ENCODE results near the gene RFX2.

The RFX2 gene

GRCh38 chr19:5983367-5983955, 126.8 kb downstream of the RFX2 start:
- peak in 1 of 2 experiments; percentile 14 for DNase-seq (ENCODE audit: low read depth in 1 of 2, low spot score in 1 of 2)
- Histone ChIP-seq H3K27ac (replicated peaks) (no peak overlapping the region), H3K27me3 (ENCODE audit: insufficient read depth, poor library complexity, severe bottlenecking) (no peaks in the 10 kb centered on the region), H3K4me3 (replicated peaks; ENCODE audit: insufficient read depth, low read length) (no peak overlapping the region)
- TF ChIP-seq SPI1 (IDR thresholded peaks at IDR 0.05; ENCODE audit: borderline replicate concordance, low read depth) (no peak), POLR2AphosphoS5 (IDR thresholded peaks at IDR 0.05; ENCODE audit: low read depth) (no peak), CTCF (IDR thresholded peaks at IDR 0.05; ENCODE audit: insufficient read depth, low read length) (no peak), GABPA (IDR thresholded peaks at IDR 0.05; ENCODE audit: low read depth) (no peak)
- TF ChIP-seq, protein P1, sequence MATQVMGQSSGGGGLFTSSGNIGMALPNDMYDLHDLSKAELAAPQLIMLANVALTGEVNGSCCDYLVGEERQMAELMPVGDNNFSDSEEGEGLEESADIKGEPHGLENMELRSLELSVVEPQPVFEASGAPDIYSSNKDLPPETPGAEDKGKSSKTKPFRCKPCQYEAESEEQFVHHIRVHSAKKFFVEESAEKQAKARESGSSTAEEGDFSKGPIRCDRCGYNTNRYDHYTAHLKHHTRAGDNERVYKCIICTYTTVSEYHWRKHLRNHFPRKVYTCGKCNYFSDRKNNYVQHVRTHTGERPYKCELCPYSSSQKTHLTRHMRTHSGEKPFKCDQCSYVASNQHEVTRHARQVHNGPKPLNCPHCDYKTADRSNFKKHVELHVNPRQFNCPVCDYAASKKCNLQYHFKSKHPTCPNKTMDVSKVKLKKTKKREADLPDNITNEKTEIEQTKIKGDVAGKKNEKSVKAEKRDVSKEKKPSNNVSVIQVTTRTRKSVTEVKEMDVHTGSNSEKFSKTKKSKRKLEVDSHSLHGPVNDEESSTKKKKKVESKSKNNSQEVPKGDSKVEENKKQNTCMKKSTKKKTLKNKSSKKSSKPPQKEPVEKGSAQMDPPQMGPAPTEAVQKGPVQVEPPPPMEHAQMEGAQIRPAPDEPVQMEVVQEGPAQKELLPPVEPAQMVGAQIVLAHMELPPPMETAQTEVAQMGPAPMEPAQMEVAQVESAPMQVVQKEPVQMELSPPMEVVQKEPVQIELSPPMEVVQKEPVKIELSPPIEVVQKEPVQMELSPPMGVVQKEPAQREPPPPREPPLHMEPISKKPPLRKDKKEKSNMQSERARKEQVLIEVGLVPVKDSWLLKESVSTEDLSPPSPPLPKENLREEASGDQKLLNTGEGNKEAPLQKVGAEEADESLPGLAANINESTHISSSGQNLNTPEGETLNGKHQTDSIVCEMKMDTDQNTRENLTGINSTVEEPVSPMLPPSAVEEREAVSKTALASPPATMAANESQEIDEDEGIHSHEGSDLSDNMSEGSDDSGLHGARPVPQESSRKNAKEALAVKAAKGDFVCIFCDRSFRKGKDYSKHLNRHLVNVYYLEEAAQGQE (IDR thresholded peaks at IDR 0.05; ENCODE audit: insufficient replicate concordance, low read depth): no peak

GRCh38 chr19:5978606-5979552, 131.4 kb downstream of the RFX2 start:
- DNase-seq (ENCODE audit: low read depth in 1 of 2, low spot score in 1 of 2): no peak
- Histone ChIP-seq H3K27me3 (ENCODE audit: insufficient read depth, poor library complexity, severe bottlenecking) (no peaks in the 10 kb centered on the region), H3K27ac (replicated peaks) (peak overlapping the region; percentile 87), H3K4me3 (replicated peaks; ENCODE audit: insufficient read depth, low read length) (peak overlapping the region; percentile 71)
- TF ChIP-seq POLR2AphosphoS5 (IDR thresholded peaks at IDR 0.05; ENCODE audit: low read depth): no peak
- TF ChIP-seq, protein P1 (IDR thresholded peaks at IDR 0.05; ENCODE audit: insufficient replicate concordance, low read depth): no peak
- no peak for TF ChIP-seq GABPA (IDR thresholded peaks at IDR 0.05; ENCODE audit: low read depth)
- TF ChIP-seq CTCF (IDR thresholded peaks at IDR 0.05; ENCODE audit: insufficient read depth, low read length): no peak
- no peak for TF ChIP-seq SPI1 (IDR thresholded peaks at IDR 0.05; ENCODE audit: borderline replicate concordance, low read depth)

DNA sequence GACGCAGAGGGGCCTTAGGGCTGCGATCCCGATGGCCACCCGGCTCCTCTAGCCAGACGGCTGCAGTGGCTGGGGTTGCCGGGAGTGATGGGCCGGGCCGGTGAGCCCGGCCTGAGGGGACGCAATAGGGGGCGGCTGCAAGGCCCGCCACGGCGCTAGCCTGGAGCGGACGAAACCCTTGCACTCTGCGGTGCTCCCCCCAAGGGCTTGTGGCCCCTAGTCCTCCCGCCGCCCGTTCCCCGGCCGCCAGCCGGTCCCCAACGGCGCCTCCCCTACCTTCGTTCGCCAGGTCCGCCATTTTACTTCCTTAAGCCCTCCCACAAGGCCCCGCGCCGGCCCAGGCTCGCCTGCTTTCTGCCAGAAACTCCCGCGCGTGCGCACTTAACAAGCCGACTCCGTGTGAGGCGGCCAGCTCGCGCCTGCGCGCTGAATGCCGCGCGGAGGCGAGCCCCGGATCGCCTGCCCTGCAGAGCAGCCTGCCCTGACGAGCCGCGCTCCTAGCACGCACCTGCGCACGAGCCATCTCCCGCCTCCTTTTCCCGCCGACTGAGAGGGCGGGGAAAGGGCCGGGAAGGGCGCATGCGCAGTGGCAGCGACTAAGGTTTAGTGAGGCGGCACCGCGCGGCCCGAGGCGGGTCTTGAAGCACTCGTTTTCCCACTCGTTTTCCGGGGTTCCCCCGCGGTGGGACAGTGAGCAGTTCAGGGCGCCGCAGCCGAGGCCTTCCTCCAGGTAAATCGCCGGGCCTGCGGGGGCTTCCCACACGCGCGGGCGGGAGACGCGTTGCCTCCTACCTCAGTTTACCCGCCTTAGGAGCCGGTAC, 132.3 kb downstream of the RFX2 start, which contains the start of gene RANBP3:
Gene RANBP3 (minus strand): TSS at position 356 of the 821 bp plus-strand sequence. CDS start 58 bp downstream, at position 298.
- no peak for TF ChIP-seq CTCF (IDR thresholded peaks at IDR 0.05; ENCODE audit: insufficient read depth, low read length)
- TF ChIP-seq, protein P1 (IDR thresholded peaks at IDR 0.05; ENCODE audit: insufficient replicate concordance, low read depth): peak; percentile 57
- peak; percentile 63 for TF ChIP-seq POLR2AphosphoS5 (IDR thresholded peaks at IDR 0.05; ENCODE audit: low read depth)
- TF ChIP-seq GABPA (IDR thresholded peaks at IDR 0.05; ENCODE audit: low read depth): no peak
- TF ChIP-seq SPI1 (IDR thresholded peaks at IDR 0.05; ENCODE audit: borderline replicate concordance, low read depth): no peak
- peak within 1 kb of the TSS; percentile 98 for H3K4me3 ChIP-seq (replicated peaks; ENCODE audit: insufficient read depth, low read length)

More for the DNA sequence above, 132.3 kb downstream of the RFX2 start, which contains the start of gene RANBP3:
- DNase-seq (ENCODE audit: low read depth in 1 of 2, low spot score in 1 of 2): peak; percentile 97 to 98
- Histone ChIP-seq H3K27ac (replicated peaks) (peak within 1 kb of the TSS; percentile 87), H3K27me3 (ENCODE audit: insufficient read depth, poor library complexity, severe bottlenecking) (no peaks in the 10 kb centered on the region)
